ENCODE data around the gene BRD9.
"Not testable (repeated sequence)": the region's sequence is repeated elsewhere in the genome, so short reads cannot be mapped to it uniquely, and the experiment has no call there.

GRCh38 chr5:845031-845675 is 47.4 kb downstream of the BRD9 start:
- TF ChIP-seq EZH2 (IDR thresholded peaks at IDR 0.05; ENCODE audit: insufficient read depth, poor library complexity, severe bottlenecking); EZH2phosphoT487 (IDR thresholded peaks at IDR 0.05; ENCODE audit: insufficient read depth, low read depth): not testable (repeated sequence)
